ENCODE measurements around the gene CIITA. TPM values are rescaled to one million over a fixed set of nuclear protein-coding genes. Genes with fewer than 3 reads are reported as not detected.

Gene CIITA
- total and polyA plus RNA-seq, 9 of the 15 experiments (the other 6 are each of a cell fraction or from before 2014, with no cell fraction given), result 0.01 to 0.20 (median 0.11) TPM; not detected in 4

DNA sequence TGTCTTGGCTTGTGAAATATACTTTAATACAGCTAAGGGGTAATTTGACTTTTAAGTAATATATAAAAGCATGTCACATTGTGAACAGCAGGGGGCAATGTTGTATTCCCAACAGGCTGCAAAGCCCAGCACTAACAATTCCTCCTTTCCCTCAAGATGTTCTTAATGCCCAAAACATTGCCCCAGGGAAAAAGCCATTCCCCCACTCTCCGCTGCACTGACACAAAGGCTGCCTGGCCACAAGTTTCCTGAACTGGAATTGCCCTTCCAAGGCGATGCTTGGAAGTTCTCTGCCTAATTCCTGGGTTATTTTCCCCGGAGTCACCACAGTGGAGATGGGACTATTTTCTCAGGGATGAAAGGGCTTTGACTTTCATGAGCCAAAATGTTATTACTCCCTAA is 94.6 kb downstream of the CIITA start (continued):
- TF ChIP-seq, protein P1, sequence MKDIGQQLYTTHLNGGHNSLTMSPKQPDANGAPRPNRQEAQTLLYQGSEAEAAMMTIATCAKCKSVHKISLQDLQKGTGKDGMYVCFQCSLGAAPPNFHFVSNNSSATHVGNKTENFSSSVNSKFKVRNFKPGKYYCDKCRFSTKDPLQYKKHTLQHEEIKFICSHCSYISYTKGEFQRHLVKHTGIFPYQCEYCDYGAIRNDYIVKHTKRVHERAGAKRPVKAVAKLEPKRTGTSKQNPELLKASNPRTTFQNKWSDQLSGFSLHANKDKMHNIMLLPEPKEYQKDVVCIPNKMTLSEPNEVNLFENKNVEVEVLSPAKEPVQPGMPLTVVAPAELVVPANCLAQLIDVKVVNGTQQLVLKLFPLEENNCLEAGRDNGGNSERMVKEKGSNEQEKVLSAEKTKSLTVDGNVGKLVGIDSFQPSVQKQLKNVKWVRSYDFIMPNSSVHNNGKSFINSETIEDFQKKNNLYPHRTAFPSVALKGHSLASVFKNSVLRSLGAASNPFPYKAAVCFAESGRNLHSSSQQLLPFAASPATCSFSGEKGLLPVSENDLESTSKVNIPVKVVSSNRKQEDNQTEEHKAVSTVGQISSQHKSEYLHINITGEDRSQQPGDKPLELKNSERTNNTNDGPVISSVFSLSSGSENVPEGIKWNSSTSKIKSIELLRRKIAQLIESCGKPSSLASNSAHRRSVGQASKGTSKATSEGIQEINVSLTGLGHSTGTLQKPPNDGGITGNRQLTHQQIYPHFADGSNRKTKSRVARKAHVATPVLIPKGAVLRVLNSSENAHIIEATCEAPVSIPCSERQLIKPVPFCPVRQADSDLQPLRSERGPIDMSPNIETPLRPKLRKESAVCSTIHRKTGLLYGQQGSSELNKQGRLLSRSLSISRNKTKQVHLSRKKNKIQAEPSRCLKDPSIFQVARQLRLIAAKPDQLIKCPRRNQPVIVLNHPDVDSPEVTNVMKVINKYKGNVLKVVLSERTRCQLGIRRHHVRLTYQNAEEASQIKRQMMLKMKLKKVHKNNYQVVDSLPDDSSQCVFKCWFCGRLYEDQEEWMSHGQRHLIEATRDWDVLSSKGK (CRISPR knock-in tag; IDR thresholded peaks at IDR 0.05), result no peak
- TF ChIP-seq, protein P2, sequence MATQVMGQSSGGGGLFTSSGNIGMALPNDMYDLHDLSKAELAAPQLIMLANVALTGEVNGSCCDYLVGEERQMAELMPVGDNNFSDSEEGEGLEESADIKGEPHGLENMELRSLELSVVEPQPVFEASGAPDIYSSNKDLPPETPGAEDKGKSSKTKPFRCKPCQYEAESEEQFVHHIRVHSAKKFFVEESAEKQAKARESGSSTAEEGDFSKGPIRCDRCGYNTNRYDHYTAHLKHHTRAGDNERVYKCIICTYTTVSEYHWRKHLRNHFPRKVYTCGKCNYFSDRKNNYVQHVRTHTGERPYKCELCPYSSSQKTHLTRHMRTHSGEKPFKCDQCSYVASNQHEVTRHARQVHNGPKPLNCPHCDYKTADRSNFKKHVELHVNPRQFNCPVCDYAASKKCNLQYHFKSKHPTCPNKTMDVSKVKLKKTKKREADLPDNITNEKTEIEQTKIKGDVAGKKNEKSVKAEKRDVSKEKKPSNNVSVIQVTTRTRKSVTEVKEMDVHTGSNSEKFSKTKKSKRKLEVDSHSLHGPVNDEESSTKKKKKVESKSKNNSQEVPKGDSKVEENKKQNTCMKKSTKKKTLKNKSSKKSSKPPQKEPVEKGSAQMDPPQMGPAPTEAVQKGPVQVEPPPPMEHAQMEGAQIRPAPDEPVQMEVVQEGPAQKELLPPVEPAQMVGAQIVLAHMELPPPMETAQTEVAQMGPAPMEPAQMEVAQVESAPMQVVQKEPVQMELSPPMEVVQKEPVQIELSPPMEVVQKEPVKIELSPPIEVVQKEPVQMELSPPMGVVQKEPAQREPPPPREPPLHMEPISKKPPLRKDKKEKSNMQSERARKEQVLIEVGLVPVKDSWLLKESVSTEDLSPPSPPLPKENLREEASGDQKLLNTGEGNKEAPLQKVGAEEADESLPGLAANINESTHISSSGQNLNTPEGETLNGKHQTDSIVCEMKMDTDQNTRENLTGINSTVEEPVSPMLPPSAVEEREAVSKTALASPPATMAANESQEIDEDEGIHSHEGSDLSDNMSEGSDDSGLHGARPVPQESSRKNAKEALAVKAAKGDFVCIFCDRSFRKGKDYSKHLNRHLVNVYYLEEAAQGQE (IDR thresholded peaks at IDR 0.05; ENCODE audit: borderline replicate concordance), result peak; percentile 90
- TF ChIP-seq, protein P2 (CRISPR knock-in tag; IDR thresholded peaks at IDR 0.05; ENCODE audit: low read depth), result no peak
- TF ChIP-seq, protein P3, sequence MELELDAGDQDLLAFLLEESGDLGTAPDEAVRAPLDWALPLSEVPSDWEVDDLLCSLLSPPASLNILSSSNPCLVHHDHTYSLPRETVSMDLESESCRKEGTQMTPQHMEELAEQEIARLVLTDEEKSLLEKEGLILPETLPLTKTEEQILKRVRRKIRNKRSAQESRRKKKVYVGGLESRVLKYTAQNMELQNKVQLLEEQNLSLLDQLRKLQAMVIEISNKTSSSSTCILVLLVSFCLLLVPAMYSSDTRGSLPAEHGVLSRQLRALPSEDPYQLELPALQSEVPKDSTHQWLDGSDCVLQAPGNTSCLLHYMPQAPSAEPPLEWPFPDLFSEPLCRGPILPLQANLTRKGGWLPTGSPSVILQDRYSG (tag; conservative IDR thresholded peaks at IDR 0.05; ENCODE audit: low read depth), result no peak
